Ramos (cell line): ENCODE data around the gene CRYBA2.

Experiments
- in situ Hi-C: fragments of 300-500 bp; cut with MboI; formaldehyde crosslinking; loops from one replicate; pipeline ENCODE4 v1.14.3; 2022; ENCODE audit warnings: low sequenced_read_pairs; ENCODE audit not compliant: unreplicated experiment

CRYBA2 gene

GRCh38 chr2:219001577-219002394 lies 8.6 kb upstream of the CRYBA2 start:
- in situ Hi-C loops = no loop called here

GRCh38 chr2:219001100-219001576 lies 7.9 kb upstream of the CRYBA2 start:
- in situ Hi-C loops = no loop called here

- in situ Hi-C loops = no loop called here
These were observed 7.3 kb upstream of the CRYBA2 start for GRCh38 chr2:219000569-219000960.

GRCh38 chr2:218999881-219000568 lies 6.8 kb upstream of the CRYBA2 start:
- in situ Hi-C loops = no loop called here

GRCh38 chr2:218999021-218999880 lies 6.0 kb upstream of the CRYBA2 start:
- in situ Hi-C loops = no loop called here

- in situ Hi-C loops = no loop called here
These were observed 5.3 kb upstream of the CRYBA2 start for GRCh38 chr2:218998414-218999002.

GRCh38 chr2:218997731-218998130 lies 4.5 kb upstream of the CRYBA2 start:
- in situ Hi-C loops = no loop called here

GRCh38 chr2:218996937-218997336 lies 3.7 kb upstream of the CRYBA2 start:
- in situ Hi-C loops = no loop called here

GRCh38 chr2:218995972-218996711 lies 2.9 kb upstream of the CRYBA2 start:
- in situ Hi-C loops = no loop called here

- in situ Hi-C loops = no loop called here
These were observed 2.3 kb upstream of the CRYBA2 start for GRCh38 chr2:218995561-218995960.

GRCh38 chr2:218992703-218993344 lies 398 bp downstream of the CRYBA2 start:
- in situ Hi-C loops = no loop called here

GRCh38 chr2:218992196-218992595 lies 1.0 kb downstream of the CRYBA2 start:
- in situ Hi-C loops = no loop called here

GRCh38 chr2:218991674-218992168 lies 1.5 kb downstream of the CRYBA2 start:
- in situ Hi-C loops = no loop called here

GRCh38 chr2:218990612-218991011 lies 2.6 kb downstream of the CRYBA2 start:
- in situ Hi-C loops = no loop called here

- in situ Hi-C loops = no loop called here
These were observed 3.2 kb downstream of the CRYBA2 start for GRCh38 chr2:218990052-218990451.

GRCh38 chr2:218988650-218989049 lies 4.6 kb downstream of the CRYBA2 start:
- in situ Hi-C loops = no loop called here

- in situ Hi-C loops = no loop called here
These were observed 5.1 kb downstream of the CRYBA2 start for GRCh38 chr2:218988164-218988563.

- in situ Hi-C loops = no loop called here
These were observed 7.0 kb downstream of the CRYBA2 start for GRCh38 chr2:218986148-218986761.
